Tibial artery (tissue), 4 donors: ENCODE measurements around the gene STAT2.

Experiments
- DNase-seq, 2 donors: peaks; one replicate each; pipeline ENCODE4 v3.0.0-alpha.2; 2019
- H3K27ac ChIP-seq, 2 donors: fragments of 200-600 bp; sonication (generic) in 1 of 2; 1 replicate in 1 of 2; 2 replicates in 1 of 2; pipeline ENCODE4 v1.5.1; 2018 to 2019; ENCODE audit warnings: mild to moderate bottlenecking in 1 of 2
- H3K27me3 ChIP-seq, 2 donors: fragments of 200-600 bp; sonication (generic) in 1 of 2; one replicate each; pipeline versions ENCODE4 v1.5.1 to v1.6.0; 2016 to 2019
- H3K36me3 ChIP-seq, 3 donors: fragments of 200-600 bp; sonication (generic) in 2 of 3; one replicate each; pipeline ENCODE4 v1.5.1; 2016 to 2019; ENCODE audit warnings: mild to moderate bottlenecking in 2 of 3
- H3K4me1 ChIP-seq, 4 donors: fragments of 200-600 bp; sonication (generic) in 2 of 4; 1 replicate in 3 of 4; 2 replicates in 1 of 4; pipeline ENCODE4 v1.5.1; 2016 to 2019
- H3K4me3 ChIP-seq, 2 donors: fragments of 200-600 bp; sonication (generic) in 1 of 2; 1 replicate in 1 of 2; 2 replicates in 1 of 2; pipeline ENCODE4 v1.5.1; 2018 to 2019; ENCODE audit warnings: mild to moderate bottlenecking in 2 of 2
- H3K9me3 ChIP-seq, 3 donors: fragments of 200-600 bp; sonication (generic) in 1 of 3; one replicate each; pipeline ENCODE4 v1.5.1; 2016 to 2019
- intact Hi-C: fragments of 100-400 bp; cut with DNase I; formaldehyde crosslinking; loops from one replicate; pipeline ENCODE4 v1.15.0; 2023; ENCODE audit warnings: low total_unique reads
- TF ChIP-seq, protein P1 (sequence below), 2 experiments: fragments of 200-600 bp in 1 of 2; fragments of 450-650 bp in 1 of 2; IDR thresholded peaks; one replicate each; pipeline ENCODE4 v1.5.1; 2017 to 2019; ENCODE audit warnings: antibody characterized with exemption in 2 of 2, mild to moderate bottlenecking in 1 of 2, moderate library complexity in 1 of 2

STAT2 gene

DNA sequence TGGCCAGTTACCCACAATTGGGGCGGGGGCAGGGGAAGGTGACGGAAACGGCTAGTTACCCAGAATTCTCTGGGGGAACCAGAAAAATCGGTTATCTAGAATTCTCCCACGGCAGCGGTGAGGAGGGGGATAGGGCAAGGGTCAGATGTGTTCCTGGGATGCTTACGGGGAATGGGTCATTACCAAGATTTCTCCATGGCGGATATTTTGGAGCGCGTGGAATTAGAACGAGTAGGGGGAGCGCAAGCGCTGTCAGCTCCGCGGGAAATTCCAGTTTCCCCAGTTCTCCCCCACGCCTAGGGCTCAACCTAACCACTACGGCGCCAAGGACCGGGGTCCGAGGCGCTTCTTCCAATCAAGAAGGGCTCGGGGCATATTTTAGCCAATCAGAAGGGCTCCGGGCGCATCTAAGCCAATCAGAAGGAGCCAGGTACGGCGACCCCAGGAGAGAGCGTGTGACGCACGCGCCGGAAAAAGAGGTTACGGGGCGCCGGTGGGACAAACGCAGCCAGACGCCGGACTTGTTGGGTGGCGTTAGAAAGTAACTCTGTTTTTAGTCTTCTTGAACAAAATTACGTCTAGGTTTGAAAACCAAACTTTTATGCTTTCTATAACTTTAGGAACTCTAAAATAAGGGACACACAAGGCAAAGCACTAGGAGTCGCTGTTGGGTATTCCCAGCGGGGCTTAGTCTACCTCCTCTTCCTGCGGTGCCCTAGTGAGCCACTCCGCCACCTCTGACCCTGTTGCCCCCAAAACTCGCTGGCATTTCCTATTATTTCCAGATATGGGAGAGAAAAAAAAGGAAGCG is 26.0 kb downstream of the STAT2 start, which contains the start of gene PAN2:
TSS of gene PAN2 (minus strand) at position 322 of the 811 bp plus-strand sequence. CDS start 906 bp downstream, outside the sequence.
- DNase-seq: peak; percentile 96 to 97
- no peaks in the 10 kb centered on the region for H3K27me3 ChIP-seq
- no peaks in the 10 kb centered on the region for H3K9me3 ChIP-seq
- intact Hi-C loops: no loop called here
- peak within 1 kb of the TSS; percentile 92 to 97 for H3K27ac ChIP-seq
- peak within 1 kb of the TSS; percentile 60 to 76 for H3K4me3 ChIP-seq
- no peaks in the 10 kb centered on the region for H3K36me3 ChIP-seq
- H3K4me1 ChIP-seq: peaks cover 0 to 17% (median 10%) of the 10 kb centered on the region in 4 donors
- TF ChIP-seq, protein P1, sequence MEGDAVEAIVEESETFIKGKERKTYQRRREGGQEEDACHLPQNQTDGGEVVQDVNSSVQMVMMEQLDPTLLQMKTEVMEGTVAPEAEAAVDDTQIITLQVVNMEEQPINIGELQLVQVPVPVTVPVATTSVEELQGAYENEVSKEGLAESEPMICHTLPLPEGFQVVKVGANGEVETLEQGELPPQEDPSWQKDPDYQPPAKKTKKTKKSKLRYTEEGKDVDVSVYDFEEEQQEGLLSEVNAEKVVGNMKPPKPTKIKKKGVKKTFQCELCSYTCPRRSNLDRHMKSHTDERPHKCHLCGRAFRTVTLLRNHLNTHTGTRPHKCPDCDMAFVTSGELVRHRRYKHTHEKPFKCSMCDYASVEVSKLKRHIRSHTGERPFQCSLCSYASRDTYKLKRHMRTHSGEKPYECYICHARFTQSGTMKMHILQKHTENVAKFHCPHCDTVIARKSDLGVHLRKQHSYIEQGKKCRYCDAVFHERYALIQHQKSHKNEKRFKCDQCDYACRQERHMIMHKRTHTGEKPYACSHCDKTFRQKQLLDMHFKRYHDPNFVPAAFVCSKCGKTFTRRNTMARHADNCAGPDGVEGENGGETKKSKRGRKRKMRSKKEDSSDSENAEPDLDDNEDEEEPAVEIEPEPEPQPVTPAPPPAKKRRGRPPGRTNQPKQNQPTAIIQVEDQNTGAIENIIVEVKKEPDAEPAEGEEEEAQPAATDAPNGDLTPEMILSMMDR (IDR thresholded peaks at IDR 0.05): peak; percentile 46 to 53

DNA sequence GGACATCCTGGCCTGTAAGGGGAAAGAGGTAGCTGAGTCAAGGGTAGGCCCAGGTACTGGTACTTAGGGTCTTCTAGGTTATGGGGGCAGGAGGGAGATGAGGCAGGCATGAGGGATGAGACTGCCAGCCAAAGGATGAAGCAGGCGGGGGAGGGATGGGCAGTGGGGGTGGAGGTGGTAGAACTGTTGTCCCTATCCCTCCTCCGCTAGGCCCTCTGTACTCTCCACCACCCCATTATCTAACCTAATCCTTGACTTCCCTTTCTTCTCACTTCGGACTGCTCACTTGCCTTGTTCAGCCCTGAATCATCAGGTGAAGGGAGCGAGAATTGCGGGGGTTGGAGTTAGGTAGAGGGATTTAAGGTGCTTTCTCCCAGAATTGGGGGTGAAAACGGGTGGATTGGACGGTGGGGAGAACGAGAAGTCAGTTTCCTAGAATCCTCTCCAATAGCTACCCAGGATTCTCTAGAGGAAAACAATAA is 26.7 kb downstream of the STAT2 start:
- TF ChIP-seq, protein P1 (IDR thresholded peaks at IDR 0.05): no peak
- Histone ChIP-seq H3K4me1 (peaks cover 0 to 17% (median 10%) of the 10 kb centered on the region in 4 donors), H3K36me3 (peaks cover 0 to 6% (median 2%) of the 10 kb centered on the region in 3 donors), H3K9me3 (no peaks in the 10 kb centered on the region), H3K4me3 (peak overlapping the region; percentile 60 to 76), H3K27ac (peak overlapping the region; percentile 92 to 97), H3K27me3 (no peaks in the 10 kb centered on the region)
- no peak for DNase-seq
- intact Hi-C loops: no loop called here

DNA sequence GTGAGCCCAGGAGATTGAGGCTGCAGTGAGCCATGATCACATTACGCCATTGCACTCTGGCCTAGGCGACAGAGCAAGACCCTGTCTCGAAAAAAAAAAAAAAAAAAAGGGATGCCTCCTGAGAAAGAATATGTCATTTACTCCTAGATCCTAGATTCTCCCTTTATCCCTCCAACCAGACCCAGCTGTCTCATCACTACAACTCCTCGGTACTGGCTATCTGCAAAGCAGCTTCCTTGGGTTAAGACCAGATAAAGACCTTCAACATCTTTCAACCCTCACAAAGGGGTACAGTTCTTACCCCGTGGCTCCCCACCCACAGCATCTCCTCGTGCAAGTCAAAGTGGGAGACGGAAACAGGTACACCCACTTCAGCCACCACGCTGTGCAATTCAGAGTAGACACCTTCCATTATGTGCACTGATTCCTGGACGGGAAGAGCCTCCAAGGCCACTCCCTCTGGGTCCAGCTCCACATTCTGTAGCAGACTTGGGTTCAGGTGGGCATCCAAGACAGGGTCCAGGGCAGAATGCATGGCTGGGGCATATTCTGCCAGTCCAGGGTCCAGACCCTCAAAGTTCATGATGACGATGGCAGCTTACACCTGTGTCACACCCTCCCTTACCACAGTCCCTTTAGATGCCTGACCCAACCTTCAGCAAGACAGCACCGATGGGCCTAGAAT is 27.3 kb downstream of the STAT2 start:
- DNase-seq: no peak
- Histone ChIP-seq H3K27me3 (no peaks in the 10 kb centered on the region), H3K4me1 (peaks cover 0 to 17% (median 10%) of the 10 kb centered on the region in 4 donors), H3K27ac (peak overlapping the region; percentile 92 to 97), H3K9me3 (no peaks in the 10 kb centered on the region), H3K36me3 (peaks cover 0 to 12% (median 8%) of the 10 kb centered on the region in 3 donors), H3K4me3 (peak overlapping the region; percentile 60 to 76)
- intact Hi-C loops: no loop called here
- TF ChIP-seq, protein P1 (IDR thresholded peaks at IDR 0.05): no peak

DNA sequence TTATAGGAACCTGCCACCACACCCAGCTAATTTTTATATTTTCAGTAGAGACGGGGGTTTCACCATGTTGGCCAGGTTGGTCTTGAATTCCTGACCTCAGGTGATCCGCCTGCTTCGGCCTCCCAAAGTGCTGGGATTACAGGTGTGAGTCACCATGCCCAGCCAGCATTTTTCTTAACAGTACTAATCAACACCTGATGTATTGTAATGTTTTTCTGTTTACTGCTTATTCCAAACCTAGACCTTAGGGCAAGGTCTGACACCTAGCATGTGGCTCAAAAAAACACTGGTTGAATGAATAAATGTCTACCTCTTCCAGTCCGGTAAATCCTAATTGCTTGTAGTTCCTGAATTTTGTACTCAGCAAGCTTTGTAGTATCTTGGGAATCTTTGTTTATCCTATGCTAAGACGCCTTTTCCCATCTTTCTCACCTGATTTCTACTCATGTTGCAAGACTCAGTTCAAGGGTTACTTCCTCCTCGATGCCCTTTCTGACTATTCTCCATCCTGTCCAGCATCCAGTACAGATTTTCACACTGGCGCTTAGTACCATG is 28.9 kb downstream of the STAT2 start:
- Histone ChIP-seq H3K4me3 (no peak overlapping the region), H3K36me3 (peaks cover 7 to 29% (median 23%) of the 10 kb centered on the region in 3 donors), H3K27ac (no peak overlapping the region), H3K4me1 (peaks cover 0 to 17% (median 10%) of the 10 kb centered on the region in 4 donors), H3K9me3 (no peaks in the 10 kb centered on the region), H3K27me3 (no peaks in the 10 kb centered on the region)
- TF ChIP-seq, protein P1 (IDR thresholded peaks at IDR 0.05): no peak
- intact Hi-C loops: no loop called here
- DNase-seq: no peak

DNA sequence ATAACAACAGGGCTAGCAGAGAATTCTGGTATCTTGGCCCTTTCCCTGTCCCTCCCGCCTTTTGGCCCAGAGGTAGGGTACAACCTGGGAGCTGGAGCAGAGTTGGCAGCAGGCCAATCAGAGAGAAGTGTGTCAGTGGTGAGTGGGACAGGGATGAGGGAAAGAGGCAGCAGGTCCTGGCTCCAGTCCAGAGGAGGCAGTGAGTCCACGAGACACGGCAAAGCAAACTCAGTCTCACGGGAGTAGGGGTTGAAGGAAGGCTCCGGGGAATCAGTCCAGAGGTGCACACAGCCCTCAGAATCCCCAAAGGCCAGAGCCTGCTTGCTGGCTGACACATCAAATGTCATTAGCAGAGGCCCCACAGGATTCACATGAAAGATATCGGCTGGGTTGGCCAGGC is 33.4 kb downstream of the STAT2 start:
- peaks cover 38 to 73% (median 66%) of the 10 kb centered on the region in 3 donors for H3K36me3 ChIP-seq
- intact Hi-C loops: no loop called here
- no peak overlapping the region for H3K27ac ChIP-seq

More for the DNA sequence above, 33.4 kb downstream of the STAT2 start:
- DNase-seq: no peak
- H3K27me3 ChIP-seq: no peaks in the 10 kb centered on the region
- TF ChIP-seq, protein P1 (IDR thresholded peaks at IDR 0.05): no peak
- H3K4me3 ChIP-seq: no peak overlapping the region
- no peaks in the 10 kb centered on the region for H3K9me3 ChIP-seq
- H3K4me1 ChIP-seq: no peaks in the 10 kb centered on the region
